KMS-11 (cell line): ENCODE results near the gene ARHGEF26.

Source experiments
- H2AFZ ChIP-seq: fragments of 200-600 bp; sonication (generic); 2 replicates; pipeline ENCODE4 v1.6.1; 2016; ENCODE audit warnings: antibody characterized with exemption, mixed run types, low read depth
- H3K27ac ChIP-seq: fragments of 200-600 bp; sonication (generic); 2 replicates; pipeline ENCODE4 v1.6.1; 2016; ENCODE audit warnings: mild to moderate bottlenecking, mixed run types
- H3K27me3 ChIP-seq: fragments of 200-600 bp; sonication (generic); 2 replicates; pipeline ENCODE4 v1.6.1; 2017; ENCODE audit warnings: mild to moderate bottlenecking, low read depth, mixed run types, moderate library complexity; ENCODE audit not compliant: insufficient read depth
- H3K36me3 ChIP-seq: fragments of 200-600 bp; sonication (generic); 2 replicates; pipeline ENCODE4 v1.6.1; 2017; ENCODE audit warnings: mild to moderate bottlenecking, mixed run types; ENCODE audit not compliant: insufficient read depth
- H3K4me1 ChIP-seq: fragments of 200-600 bp; sonication (generic); 2 replicates; pipeline ENCODE4 v1.6.1; 2016; ENCODE audit warnings: mild to moderate bottlenecking, low read depth, mixed run types; ENCODE audit not compliant: poor library complexity, severe bottlenecking
- H3K4me2 ChIP-seq: fragments of 200-600 bp; sonication (generic); 2 replicates; pipeline ENCODE4 v1.7.0; 2016; ENCODE audit warnings: mild to moderate bottlenecking, mixed run types
- H3K4me3 ChIP-seq: fragments of 200-600 bp; sonication (generic); IDR thresholded peaks from 2 replicates; pipeline ENCODE4 v1.6.1; 2017; ENCODE audit warnings: low read depth, low read length, mixed read lengths; ENCODE audit not compliant: insufficient read depth
- H3K79me2 ChIP-seq: fragments of 200-600 bp; sonication (generic); 2 replicates; pipeline ENCODE4 v1.6.1; 2016; ENCODE audit warnings: low read depth, mixed run types; ENCODE audit not compliant: insufficient read depth
- H3K9ac ChIP-seq: fragments of 200-600 bp; sonication (generic); 2 replicates; pipeline ENCODE4 v1.6.1; 2016; ENCODE audit warnings: mild to moderate bottlenecking, mixed run types
- H4K20me1 ChIP-seq: fragments of 200-600 bp; sonication (generic); 2 replicates; pipeline ENCODE4 v1.6.1; 2016; ENCODE audit warnings: mild to moderate bottlenecking, mixed run types; ENCODE audit not compliant: insufficient read depth
- TF ChIP-seq, protein P1 (sequence below): fragments of 200-600 bp; sonication (generic); conservative IDR thresholded peaks from 2 replicates; pipeline ENCODE4 v1.6.1; 2017; ENCODE audit warnings: low read depth, mild to moderate bottlenecking, antibody characterized with exemption, low read length, moderate library complexity, mixed read lengths

Gene ARHGEF26

DNA sequence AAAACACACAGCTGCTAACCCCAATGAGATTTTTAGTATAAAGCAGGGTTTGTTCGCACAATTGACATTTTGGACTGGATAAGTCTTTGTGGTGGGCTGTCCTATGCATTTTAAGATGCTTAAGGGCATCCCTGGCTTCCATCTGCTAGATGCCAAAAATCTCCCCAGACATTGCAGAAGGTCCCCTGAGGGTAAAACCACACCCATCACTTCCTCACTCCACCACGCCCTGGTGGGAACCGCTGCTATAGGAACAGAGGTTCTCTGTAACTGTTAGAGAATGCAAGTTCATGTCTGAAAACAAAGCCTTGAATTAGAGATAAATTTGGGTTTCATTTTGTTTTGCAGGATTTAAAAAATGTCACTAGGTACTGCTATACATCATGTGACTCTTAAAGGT, 67.7 kb downstream of the ARHGEF26 start:
- Histone ChIP-seq H3K36me3 (no peaks in the 10 kb centered on the region), H3K4me1 (no peaks in the 10 kb centered on the region), H4K20me1 (no peaks in the 10 kb centered on the region), H3K4me2 (no peak overlapping the region), H3K79me2 (no peaks in the 10 kb centered on the region), H3K27me3 (no peaks in the 10 kb centered on the region), H3K9ac (no peak overlapping the region), H3K27ac (no peak overlapping the region), H3K4me3 (no peak overlapping the region), H2AFZ (no peak overlapping the region)
- TF ChIP-seq, protein P1, sequence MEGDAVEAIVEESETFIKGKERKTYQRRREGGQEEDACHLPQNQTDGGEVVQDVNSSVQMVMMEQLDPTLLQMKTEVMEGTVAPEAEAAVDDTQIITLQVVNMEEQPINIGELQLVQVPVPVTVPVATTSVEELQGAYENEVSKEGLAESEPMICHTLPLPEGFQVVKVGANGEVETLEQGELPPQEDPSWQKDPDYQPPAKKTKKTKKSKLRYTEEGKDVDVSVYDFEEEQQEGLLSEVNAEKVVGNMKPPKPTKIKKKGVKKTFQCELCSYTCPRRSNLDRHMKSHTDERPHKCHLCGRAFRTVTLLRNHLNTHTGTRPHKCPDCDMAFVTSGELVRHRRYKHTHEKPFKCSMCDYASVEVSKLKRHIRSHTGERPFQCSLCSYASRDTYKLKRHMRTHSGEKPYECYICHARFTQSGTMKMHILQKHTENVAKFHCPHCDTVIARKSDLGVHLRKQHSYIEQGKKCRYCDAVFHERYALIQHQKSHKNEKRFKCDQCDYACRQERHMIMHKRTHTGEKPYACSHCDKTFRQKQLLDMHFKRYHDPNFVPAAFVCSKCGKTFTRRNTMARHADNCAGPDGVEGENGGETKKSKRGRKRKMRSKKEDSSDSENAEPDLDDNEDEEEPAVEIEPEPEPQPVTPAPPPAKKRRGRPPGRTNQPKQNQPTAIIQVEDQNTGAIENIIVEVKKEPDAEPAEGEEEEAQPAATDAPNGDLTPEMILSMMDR: no peak

DNA sequence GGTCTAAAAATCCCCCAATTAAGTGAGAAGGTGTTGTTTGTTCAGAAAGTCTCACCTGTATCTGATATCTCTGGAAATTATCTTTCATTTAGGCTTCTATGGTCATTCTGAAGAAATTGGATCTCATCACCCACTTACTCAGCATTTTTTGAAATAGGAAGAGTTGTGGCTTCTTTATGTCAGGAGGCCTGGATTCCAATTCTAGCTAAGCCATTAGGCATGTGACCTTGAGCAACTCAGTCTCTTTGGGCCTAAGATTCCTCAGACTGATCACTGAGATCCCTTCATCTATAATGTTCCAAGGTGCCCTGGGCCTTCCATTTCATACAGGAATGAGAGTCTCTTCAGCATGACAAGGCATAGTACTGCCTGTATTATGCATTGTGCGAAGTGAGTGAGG, 70.3 kb downstream of the ARHGEF26 start:
- Histone ChIP-seq H3K4me2 (no peak overlapping the region), H3K27me3 (no peaks in the 10 kb centered on the region), H3K4me1 (no peaks in the 10 kb centered on the region), H3K27ac (no peak overlapping the region), H3K79me2 (no peaks in the 10 kb centered on the region), H4K20me1 (no peaks in the 10 kb centered on the region), H2AFZ (no peak overlapping the region), H3K36me3 (no peaks in the 10 kb centered on the region), H3K9ac (no peak overlapping the region), H3K4me3 (no peak overlapping the region)
- TF ChIP-seq, protein P1: no peak

DNA sequence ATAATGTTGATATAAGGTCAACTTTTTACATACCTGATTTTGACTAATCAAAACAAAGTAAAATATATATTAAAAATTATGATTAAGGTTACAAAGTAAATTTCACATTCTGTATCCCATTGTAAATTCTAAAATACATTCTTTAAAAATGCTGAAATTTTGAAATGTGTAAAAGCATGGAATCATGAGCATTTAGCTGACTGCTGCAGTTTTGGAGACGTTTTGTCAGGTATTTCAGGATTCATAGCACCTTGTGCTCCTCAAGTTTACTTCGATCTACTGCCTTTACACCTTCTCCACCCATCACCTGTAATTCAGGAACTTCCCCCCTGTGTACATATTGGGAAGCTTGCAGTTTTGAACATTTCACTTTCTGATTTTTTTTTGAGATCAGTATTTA, 71.0 kb downstream of the ARHGEF26 start:
- Histone ChIP-seq H2AFZ (no peak overlapping the region), H4K20me1 (no peaks in the 10 kb centered on the region), H3K4me3 (no peak overlapping the region), H3K4me2 (no peak overlapping the region), H3K27ac (no peak overlapping the region), H3K27me3 (no peaks in the 10 kb centered on the region), H3K9ac (no peak overlapping the region), H3K4me1 (no peaks in the 10 kb centered on the region), H3K36me3 (no peaks in the 10 kb centered on the region), H3K79me2 (no peaks in the 10 kb centered on the region)
- TF ChIP-seq, protein P1: no peak

DNA sequence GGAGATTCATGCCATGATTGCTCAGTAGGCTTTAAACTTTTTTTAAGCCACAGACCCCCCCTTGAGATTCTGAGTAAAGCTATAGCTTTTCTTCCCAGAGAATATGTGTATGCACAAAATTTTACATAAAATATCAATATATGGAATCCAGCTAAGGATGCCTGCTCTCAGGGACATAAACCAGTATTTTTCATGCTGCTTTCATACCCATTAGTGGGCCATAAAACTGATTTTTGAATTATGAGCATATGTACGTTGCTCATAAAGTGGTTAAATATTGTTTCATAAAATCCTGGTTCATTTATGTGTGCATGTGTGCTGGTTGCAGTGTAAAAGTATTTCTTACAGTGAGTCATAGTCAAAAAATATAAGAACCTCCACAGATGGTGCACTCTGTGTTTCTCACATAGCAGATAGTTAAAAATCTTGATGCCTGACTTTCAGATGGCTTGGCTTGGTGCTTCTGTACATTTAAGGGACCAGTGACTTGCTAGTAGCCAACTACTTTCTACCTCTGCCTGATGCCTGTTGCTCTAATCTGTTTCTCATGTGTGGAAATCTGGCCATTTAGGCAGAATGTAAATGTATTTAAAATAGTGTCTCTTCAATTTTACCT, 71.9 kb downstream of the ARHGEF26 start:
- no peaks in the 10 kb centered on the region for H3K36me3 ChIP-seq
- H3K4me2 ChIP-seq: no peak overlapping the region
- H4K20me1 ChIP-seq: no peaks in the 10 kb centered on the region
- no peak overlapping the region for H3K27ac ChIP-seq
- TF ChIP-seq, protein P1: no peak
- H2AFZ ChIP-seq: no peak overlapping the region
- H3K27me3 ChIP-seq: no peaks in the 10 kb centered on the region
- no peak overlapping the region for H3K9ac ChIP-seq
- no peaks in the 10 kb centered on the region for H3K4me1 ChIP-seq
- H3K79me2 ChIP-seq: no peaks in the 10 kb centered on the region
- H3K4me3 ChIP-seq: no peak overlapping the region
